Measurements from ENCODE around the gene ABCC3. TPM values are rescaled to one million over a fixed set of nuclear protein-coding genes. Genes with fewer than 3 reads are reported as not detected.

Gene ABCC3
- total RNA-seq, 1 donor from 2014 or later: 6.3 TPM

DNA sequence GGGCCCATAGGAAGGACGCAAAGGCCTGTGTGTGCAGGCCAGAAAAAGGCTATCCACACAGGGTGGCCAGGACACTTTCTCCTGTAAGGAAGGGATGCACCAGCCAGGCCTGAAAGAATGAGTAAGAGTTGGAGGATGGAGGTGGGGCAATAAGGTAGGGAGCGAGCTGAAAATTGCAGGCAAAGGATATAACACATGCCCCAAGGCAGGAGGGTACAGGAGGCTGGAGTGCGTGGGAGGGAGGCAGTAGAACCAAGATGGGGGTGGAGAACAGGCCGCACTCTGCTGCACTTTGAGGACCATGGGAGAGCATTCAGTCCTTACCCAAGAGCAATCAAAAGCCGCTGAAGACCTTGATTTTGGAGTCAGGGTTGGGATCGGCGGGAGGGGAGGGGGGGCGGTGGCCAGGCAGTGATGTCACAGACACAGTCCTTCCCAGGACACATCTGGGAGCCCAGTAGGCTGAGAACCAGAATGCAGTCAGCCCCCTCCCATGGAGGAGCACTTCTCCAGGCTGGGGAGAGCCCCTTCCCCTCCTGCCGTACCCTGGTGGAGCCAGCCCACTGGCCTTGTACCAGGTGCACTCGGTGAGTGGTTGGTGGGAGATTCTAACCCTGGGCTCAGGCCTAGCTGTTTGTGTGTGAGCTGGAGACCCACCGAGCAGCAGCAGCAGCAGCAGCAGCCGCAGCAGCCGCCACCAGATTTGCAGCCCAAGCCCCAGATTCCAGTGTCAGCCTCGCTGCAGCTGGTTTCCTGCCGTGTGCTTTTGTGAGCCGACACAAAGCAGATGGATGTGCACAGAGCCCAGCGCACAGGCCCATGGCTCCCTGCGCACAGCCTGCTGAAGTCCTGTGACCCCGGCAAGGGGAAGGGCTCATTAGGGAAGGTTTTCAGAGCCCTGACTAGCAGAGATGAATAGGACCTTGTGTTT, 55.5 kb downstream of the ABCC3 start:
- DNase-seq (ENCODE audit: low read depth): no peak
- H3K4me3 ChIP-seq (ENCODE audit: low read depth, low read length): no peak overlapping the region
- TF ChIP-seq, protein P1, sequence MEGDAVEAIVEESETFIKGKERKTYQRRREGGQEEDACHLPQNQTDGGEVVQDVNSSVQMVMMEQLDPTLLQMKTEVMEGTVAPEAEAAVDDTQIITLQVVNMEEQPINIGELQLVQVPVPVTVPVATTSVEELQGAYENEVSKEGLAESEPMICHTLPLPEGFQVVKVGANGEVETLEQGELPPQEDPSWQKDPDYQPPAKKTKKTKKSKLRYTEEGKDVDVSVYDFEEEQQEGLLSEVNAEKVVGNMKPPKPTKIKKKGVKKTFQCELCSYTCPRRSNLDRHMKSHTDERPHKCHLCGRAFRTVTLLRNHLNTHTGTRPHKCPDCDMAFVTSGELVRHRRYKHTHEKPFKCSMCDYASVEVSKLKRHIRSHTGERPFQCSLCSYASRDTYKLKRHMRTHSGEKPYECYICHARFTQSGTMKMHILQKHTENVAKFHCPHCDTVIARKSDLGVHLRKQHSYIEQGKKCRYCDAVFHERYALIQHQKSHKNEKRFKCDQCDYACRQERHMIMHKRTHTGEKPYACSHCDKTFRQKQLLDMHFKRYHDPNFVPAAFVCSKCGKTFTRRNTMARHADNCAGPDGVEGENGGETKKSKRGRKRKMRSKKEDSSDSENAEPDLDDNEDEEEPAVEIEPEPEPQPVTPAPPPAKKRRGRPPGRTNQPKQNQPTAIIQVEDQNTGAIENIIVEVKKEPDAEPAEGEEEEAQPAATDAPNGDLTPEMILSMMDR (conservative IDR thresholded peaks at IDR 0.05; ENCODE audit: low read depth, low read length): no peak

DNA sequence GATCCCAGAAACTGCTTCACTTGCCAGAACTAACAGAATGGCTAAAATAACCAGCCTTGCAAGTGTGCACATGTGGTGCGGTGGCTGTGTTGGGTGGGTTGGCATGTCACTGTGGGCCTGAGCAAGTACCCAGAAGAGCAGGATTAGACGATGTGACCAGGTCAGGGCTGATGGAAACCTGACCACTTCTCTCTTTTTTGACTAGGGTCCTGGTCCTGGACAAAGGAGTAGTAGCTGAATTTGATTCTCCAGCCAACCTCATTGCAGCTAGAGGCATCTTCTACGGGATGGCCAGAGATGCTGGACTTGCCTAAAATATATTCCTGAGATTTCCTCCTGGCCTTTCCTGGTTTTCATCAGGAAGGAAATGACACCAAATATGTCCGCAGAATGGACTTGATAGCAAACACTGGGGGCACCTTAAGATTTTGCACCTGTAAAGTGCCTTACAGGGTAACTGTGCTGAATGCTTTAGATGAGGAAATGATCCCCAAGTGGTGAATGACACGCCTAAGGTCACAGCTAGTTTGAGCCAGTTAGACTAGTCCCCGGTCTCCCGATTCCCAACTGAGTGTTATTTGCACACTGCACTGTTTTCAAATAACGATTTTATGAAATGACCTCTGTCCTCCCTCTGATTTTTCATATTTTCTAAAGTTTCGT, 56.3 kb downstream of the ABCC3 start:
- no peak overlapping the region for H3K4me3 ChIP-seq (ENCODE audit: low read depth, low read length)
- no peak for DNase-seq (ENCODE audit: low read depth)
- TF ChIP-seq, protein P1 (conservative IDR thresholded peaks at IDR 0.05; ENCODE audit: low read depth, low read length): no peak

DNA sequence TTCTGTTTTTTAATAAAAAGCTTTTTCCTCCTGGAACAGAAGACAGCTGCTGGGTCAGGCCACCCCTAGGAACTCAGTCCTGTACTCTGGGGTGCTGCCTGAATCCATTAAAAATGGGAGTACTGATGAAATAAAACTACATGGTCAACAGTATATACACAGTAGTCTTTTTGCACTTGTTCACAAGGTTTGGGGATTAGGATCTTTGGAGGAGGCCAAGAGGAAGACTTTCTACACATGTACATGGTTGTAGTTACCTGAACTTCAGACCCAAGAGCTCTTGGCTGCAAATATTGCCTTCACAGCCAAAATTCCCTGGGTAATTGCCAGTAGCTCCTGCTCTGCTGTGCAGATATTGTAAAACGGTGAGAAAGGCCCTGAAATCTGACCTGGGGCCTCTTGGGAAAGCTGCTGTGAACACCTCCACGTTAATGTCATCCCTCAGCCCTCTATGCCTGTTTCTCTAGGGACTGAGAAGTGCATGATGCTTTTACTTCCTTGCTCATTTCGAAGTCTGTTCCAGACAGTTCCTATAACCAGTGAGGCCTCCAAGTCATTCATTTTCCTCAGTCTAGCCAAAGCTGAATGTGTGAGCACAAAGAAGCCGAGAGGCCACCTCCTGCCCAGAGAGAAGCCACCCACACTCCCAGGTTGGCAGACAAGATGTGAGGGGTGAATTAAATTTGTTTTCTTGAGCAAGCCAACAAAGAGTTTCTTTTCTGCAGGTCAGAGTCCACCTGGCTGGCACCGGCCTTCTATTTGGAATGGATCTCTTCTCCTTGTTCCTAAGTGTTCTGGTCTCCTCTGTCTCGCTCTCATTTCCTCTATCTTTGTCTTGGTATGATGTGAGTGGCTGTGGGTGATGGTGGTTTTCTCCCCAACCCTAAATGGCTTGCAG, 57.1 kb downstream of the ABCC3 start:
- H3K4me3 ChIP-seq (ENCODE audit: low read depth, low read length): no peak overlapping the region
- TF ChIP-seq, protein P1 (conservative IDR thresholded peaks at IDR 0.05; ENCODE audit: low read depth, low read length): no peak
- no peak for DNase-seq (ENCODE audit: low read depth)

DNA sequence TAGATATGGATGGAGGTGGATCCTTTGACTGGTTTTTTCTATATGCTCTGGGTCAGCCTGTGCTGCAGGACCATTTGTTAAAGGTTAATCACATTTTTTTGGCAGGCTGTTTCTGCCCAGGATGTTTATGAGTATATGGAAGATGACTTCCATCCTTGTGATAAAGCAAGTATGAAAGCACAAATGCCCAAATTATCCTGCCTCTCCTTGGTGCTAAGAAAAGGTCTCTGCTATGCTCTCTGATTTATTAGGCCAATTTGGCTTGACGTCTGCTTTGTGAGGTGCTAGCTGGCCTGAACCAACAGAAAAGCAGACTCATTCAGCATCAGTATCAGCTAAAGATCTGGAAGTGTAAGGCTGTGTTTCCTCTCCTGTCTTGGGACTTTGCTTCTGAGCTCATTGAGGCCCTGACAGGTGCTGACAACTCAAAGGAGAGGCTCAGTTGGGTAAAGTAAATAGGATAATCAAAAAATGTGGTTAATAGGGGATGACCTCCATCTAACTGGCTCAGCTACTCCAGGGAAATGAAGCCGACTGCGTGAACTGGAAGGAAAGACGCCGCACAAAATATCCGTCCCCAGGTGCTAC, 57.9 kb downstream of the ABCC3 start:
- no peak for DNase-seq (ENCODE audit: low read depth)
- no peak overlapping the region for H3K4me3 ChIP-seq (ENCODE audit: low read depth, low read length)
- TF ChIP-seq, protein P1 (conservative IDR thresholded peaks at IDR 0.05; ENCODE audit: low read depth, low read length): no peak

DNA sequence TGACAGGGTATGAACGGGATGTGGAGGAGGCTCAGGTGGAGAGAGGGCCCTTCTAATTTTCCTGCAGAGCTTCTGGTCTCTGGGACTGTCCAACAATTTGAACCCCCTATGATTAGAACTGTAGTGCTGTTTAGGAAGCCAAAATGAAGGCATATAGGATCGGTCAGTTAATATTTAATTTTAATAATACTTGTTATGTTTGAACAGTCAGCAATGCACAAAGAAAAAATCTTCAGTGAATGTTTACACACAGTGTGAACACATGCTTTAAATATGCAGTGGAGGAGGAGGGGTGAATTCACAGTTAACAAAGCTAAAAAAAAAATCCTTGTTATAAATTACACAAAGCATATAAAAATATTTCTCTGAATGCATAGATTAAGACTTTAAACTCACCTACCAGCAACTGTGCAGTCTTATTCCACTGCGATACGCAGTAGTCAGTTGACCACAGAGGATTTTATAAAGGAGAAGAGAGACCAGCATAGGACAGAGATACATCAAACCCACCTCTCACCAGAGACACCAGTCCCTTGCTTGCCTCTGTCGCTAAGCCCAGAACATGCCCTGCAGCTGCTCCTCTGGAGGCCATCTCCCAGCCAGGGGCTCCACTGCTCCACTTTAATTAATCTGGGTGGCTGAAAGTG, 58.5 kb downstream of the ABCC3 start:
- no peak for DNase-seq (ENCODE audit: low read depth)
- no peak overlapping the region for H3K4me3 ChIP-seq (ENCODE audit: low read depth, low read length)
- TF ChIP-seq, protein P1 (conservative IDR thresholded peaks at IDR 0.05; ENCODE audit: low read depth, low read length): no peak

DNA sequence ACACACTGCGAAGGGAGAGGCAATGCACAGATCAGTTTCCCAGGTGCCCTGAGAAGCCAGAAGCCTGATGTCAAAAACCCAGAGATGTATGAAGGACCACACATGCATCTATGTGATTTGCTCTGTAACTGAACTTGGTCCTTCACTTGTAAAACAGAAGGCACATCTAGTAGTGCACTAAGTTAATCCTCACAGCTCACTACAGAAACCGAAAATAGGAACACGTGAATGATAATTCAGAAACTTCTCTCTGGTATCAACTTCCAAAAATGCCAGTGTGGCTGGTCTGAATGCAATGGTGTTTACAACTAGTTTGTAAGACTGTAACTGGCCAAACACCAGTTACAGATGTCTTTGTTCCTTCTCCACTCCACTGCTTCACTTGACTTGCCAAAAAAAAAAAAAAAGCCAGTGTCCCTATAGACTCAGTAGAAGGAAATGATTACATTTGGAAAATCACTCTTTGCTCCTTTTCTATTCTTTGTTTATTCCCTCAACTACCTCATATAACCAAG, 61.7 kb downstream of the ABCC3 start:
- no peak overlapping the region for H3K4me3 ChIP-seq (ENCODE audit: low read depth, low read length)
- TF ChIP-seq, protein P1 (conservative IDR thresholded peaks at IDR 0.05; ENCODE audit: low read depth, low read length): no peak
- no peak for DNase-seq (ENCODE audit: low read depth)

All from epithelial cell of proximal tubule (primary cell).